Measurements from ENCODE around the gene HNF4A. TPM values are rescaled to one million over a fixed set of nuclear protein-coding genes. Genes with fewer than 3 reads are reported as not detected.

HNF4A gene
- total RNA-seq, 4 donors from 2014 or later = not detected

DNA sequence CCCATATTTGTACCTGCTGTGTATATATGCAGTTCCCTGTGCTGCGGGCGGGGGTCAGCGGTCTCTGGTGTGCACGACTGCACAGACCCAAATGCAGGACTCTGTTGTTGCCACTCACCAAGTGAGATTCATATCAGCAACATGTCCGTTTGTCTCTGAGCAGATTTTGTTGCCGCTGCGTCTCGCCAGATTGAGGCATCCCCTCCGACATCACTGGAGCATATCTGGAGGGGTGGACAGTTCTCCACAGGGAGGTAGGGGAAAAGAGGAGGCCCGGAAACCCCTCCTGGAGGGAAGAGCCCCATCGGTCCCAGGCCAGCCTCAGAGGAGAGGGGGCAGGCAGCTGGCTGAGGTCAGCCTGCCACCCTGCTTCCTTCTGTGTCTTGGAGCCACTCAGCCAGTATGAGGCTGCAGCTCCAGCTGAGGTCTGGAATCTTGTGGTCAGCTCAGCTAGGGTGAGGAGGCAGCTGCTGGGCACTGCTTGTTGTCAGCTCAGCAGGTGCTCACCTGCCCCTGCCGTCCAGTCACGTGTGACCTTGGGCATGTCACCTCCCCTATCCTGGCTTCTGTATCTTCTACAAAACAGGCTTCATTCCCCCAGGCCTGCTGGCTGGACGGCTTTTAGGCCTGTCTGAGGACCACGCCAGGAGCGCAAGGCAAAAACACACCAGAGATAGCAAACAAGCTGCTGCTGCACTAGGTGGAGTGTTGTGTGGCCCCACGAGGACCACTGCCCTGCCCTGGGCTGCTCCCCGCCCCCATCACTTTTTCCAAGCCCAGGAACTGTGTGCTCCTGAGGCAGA is 47.1 kb downstream of the HNF4A start:
- DNase-seq = no peak
- H3K27ac ChIP-seq = no peak overlapping the region
- intact Hi-C loops (cut with DNase I) = no loop called here
- no peaks in the 10 kb centered on the region for H3K4me1 ChIP-seq
- H3K27me3 ChIP-seq = no peaks in the 10 kb centered on the region
- TF ChIP-seq, protein P1, sequence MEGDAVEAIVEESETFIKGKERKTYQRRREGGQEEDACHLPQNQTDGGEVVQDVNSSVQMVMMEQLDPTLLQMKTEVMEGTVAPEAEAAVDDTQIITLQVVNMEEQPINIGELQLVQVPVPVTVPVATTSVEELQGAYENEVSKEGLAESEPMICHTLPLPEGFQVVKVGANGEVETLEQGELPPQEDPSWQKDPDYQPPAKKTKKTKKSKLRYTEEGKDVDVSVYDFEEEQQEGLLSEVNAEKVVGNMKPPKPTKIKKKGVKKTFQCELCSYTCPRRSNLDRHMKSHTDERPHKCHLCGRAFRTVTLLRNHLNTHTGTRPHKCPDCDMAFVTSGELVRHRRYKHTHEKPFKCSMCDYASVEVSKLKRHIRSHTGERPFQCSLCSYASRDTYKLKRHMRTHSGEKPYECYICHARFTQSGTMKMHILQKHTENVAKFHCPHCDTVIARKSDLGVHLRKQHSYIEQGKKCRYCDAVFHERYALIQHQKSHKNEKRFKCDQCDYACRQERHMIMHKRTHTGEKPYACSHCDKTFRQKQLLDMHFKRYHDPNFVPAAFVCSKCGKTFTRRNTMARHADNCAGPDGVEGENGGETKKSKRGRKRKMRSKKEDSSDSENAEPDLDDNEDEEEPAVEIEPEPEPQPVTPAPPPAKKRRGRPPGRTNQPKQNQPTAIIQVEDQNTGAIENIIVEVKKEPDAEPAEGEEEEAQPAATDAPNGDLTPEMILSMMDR (IDR thresholded peaks at IDR 0.05) = no peak
- TF ChIP-seq POLR2A (IDR thresholded peaks at IDR 0.05) = no peak
- no peak overlapping the region for H3K4me3 ChIP-seq (replicated peaks in 1 of 3)
- 72 to 77% methylated on average over 18 of the region's 18 CpGs for WGBS, 2 donors
- no peaks in the 10 kb centered on the region for H3K9me3 ChIP-seq
- no peaks in the 10 kb centered on the region for H3K36me3 ChIP-seq

DNA sequence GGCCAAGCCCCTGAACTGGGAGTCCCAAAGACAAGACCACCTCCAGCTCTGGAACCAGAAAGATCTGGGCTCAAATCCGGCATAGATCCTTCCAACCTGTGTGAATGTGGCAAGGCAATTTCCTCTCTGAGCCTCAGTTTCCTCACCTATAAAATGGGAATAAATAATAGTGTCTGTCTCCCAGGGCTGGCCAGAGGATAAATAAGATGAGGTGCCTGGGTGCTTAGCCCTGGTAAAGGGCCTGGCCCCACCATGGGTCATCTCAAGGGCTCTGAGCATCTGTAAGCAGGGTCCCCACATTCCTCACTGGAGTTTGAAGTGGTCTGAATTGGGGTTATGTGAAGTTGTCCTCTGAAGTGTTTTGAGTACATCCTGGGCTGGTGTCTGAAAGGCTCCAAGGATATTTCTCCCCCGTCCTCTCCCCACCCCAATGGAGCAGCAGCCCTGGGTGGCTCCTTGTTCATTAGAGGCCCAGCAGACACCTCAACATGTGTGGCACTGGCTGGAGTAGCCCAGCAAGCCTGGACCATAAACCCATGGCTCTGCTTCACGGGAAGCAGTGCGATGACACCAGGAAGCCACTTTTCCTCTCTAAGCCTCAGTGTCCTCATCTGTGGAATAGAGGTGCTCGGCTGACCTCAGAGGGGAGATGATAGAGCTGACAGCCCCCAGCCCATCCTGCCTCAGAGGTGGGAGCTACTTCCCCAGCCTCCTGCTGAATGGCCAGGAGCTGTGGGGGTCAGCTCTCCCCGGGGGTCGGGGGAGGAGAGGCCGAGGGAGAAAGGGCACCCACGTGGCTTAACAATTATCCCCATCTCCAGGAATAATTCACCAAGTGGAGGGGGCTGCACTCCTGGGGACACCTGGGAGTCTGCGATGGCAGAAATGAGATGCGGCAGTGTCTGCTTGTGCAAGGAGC is 48.0 kb downstream of the HNF4A start:
- Histone ChIP-seq H3K27ac (no peak overlapping the region), H3K9me3 (no peaks in the 10 kb centered on the region), H3K4me3 (replicated peaks in 1 of 3) (no peak overlapping the region), H3K27me3 (no peaks in the 10 kb centered on the region), H3K4me1 (no peaks in the 10 kb centered on the region), H3K36me3 (no peaks in the 10 kb centered on the region)
- intact Hi-C loops (cut with DNase I) = no loop called here
- 68 to 70% methylated on average over 10 to 11 of the region's 11 CpGs for WGBS, 2 donors
- no peak for DNase-seq
- TF ChIP-seq, protein P1 (IDR thresholded peaks at IDR 0.05) = no peak
- no peak for TF ChIP-seq POLR2A (IDR thresholded peaks at IDR 0.05)

DNA sequence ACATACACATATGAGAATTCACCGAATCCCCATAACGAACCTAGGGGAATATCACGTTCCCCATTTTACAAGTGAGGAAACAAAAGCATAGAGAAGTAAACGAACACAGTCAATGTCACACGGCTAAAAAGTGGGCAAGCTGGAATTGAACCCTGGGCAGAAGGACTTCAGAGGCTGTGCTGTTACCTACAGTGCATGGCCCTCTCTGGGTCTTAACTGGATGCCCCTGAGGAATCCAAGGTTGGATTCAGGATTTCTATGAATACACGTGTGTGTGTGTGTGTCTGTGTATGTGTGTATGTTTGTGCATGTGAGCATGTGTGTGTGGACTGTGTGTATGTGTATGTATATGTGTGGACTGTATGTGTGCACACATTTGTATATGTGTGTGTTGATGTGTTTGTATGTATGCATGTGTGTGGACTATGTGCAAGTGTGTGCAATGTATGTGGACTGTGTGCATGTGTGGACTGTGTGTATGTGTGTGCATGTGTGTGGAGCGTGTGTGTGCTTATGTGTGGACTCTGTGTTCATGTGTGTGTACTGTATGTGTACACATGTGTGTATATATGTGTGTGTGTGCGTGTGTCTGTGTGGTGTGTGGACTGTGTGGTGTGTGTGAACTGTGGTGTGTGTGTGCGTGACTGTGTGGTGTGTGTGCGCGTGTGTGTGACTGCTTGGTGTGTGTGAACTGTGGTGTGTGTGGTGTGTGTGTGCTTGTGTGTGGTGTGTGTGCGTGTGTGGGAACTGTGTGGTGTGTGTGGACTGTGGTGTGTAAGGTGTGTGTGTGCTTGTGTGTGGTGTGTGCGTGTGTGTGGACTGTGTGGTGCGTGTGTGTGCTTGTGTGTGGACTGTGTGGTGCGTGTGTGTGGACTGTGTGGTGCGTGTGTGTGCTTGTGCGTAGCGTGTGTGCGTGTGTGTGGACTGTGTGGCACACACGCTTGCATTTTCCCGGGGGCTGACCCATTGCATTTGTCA is 49.0 kb downstream of the HNF4A start:
- Histone ChIP-seq H3K27me3 (no peaks in the 10 kb centered on the region), H3K4me1 (no peaks in the 10 kb centered on the region), H3K27ac (no peak overlapping the region), H3K4me3 (replicated peaks in 1 of 3) (no peak overlapping the region), H3K36me3 (no peaks in the 10 kb centered on the region), H3K9me3 (no peaks in the 10 kb centered on the region)
- DNase-seq = no peak
- intact Hi-C loops (cut with DNase I) = no loop called here
- TF ChIP-seq POLR2A (IDR thresholded peaks at IDR 0.05) = no peak
- TF ChIP-seq, protein P1 (IDR thresholded peaks at IDR 0.05) = no peak
- WGBS, 2 donors = 80% methylated on average over 21 of the region's 21 CpGs

DNA sequence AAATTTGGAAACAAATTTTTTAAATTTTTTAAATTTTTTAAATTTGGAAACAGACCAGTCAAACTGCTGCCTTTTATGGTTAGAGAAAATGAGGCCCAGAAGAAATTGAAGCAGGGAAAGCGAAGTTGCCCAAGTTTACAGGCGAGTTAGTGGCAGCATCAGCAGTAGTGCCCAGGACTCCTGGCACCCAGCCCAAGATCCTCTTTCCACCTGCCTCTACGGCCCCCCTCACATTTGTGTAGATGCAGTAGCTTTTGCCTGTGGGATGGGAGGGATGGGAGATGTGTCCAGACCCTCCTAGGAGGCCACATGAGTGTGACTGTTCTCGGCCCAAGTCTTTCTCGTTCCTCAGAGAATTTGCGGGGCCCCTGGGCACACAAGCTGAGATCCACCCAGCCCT is 49.8 kb downstream of the HNF4A start:
- 69 to 72% methylated on average over 6 of the region's 6 CpGs for WGBS, 2 donors
- Histone ChIP-seq H3K27me3 (no peaks in the 10 kb centered on the region), H3K36me3 (no peaks in the 10 kb centered on the region), H3K4me1 (no peaks in the 10 kb centered on the region), H3K4me3 (replicated peaks in 1 of 3) (no peak overlapping the region), H3K9me3 (no peaks in the 10 kb centered on the region), H3K27ac (no peak overlapping the region)
- DNase-seq = no peak
- intact Hi-C loops (cut with DNase I) = no loop called here
- TF ChIP-seq, protein P1 (IDR thresholded peaks at IDR 0.05) = no peak
- TF ChIP-seq POLR2A (IDR thresholded peaks at IDR 0.05) = no peak

All from thyroid gland (tissue), 4 donors.